GM13977 (cell line): ENCODE results near the gene ACOX2.

Experiments
- DNase-seq: peaks from one replicate; pipeline ENCODE4 v3.0.0; 2012; ENCODE audit warnings: low spot score
- CTCF ChIP-seq: IDR thresholded peaks from 2 replicates; pipeline ENCODE4 v1.5.1; 2012; ENCODE audit warnings: mild to moderate bottlenecking, control low read depth; ENCODE audit not compliant: insufficient read depth; ENCODE audit errors: extremely low read depth, missing control alignments
- in situ Hi-C: fragments of 300-500 bp; cut with MboI; formaldehyde crosslinking; loops from one replicate; pipeline ENCODE4 v1.12.0; 2022; ENCODE audit warnings: low sequenced_read_pairs, low pct_unique_long_range_greater_than_20kb, mixed read lengths, inconsistent platforms; ENCODE audit not compliant: unreplicated experiment

Gene ACOX2

DNA sequence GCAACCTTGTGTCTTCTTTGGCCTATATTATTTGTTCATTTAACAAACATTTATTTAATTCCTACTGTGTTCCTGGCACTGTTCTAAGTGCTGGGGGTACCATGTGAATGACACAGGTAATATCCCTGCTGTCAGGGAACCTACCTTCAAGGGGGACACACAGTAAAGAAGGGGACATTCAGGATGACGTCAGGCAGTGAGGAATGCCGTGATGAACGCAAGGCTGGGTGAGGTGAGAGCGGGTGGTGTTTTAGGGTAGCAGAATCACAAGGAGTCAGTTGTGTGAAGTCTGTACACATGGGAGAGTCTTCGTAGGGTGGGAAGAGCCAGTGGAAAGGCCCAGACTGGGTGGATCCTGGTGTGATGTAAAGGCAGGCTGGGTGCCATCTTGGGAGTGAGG lies 41.9 kb upstream of the ACOX2 start:
- no peak for TF ChIP-seq CTCF
- in situ Hi-C loops, result loop anchor here (10.0 kb wide), 1 partner anchor 46 kb away; no protein-coding TSS in a partner anchor
- no peak for DNase-seq

- no peak for TF ChIP-seq CTCF
- DNase-seq, result no peak
- in situ Hi-C loops, result loop anchor here (10.0 kb wide), 1 partner anchor 47 kb away; no protein-coding TSS in a partner anchor
Measured at GRCh38 chr3:58577269-58577821, 40.4 kb upstream of the ACOX2 start, which contains the start of gene FAM107A. TSS of gene FAM107A (minus strand) at chr3:58577391. CDS start at chr3:58569860, 7,531 bp downstream.

DNA sequence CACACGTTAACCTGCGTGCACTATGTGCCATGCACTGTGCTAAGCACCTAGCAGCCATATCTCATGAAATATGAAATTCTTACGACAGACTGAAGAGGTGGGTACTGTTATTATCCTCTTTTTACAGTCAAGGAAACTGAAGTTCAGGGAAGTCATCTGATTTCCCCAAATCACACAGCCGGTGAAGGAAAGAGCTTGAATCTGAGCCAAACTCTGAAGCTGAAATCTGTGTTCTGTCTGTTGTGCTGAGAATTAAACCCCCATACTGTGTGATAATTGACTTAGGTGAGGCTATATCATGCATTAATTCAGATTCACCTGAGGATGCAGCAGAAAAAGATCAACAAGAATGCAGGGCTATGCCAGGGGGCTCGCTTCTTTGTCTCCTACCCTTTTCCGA lies 39.7 kb upstream of the ACOX2 start:
- DNase-seq, result no peak
- in situ Hi-C loops, result loop anchor here (10.0 kb wide), 1 partner anchor 48 kb away; no protein-coding TSS in a partner anchor
- TF ChIP-seq CTCF, result no peak

GRCh38 chr3:58575971-58576652 lies 39.1 kb upstream of the ACOX2 start:
- no peak for TF ChIP-seq CTCF
- no peak for DNase-seq
- in situ Hi-C loops, result loop anchor here (10.0 kb wide), 1 partner anchor 49 kb away; no protein-coding TSS in a partner anchor

DNA sequence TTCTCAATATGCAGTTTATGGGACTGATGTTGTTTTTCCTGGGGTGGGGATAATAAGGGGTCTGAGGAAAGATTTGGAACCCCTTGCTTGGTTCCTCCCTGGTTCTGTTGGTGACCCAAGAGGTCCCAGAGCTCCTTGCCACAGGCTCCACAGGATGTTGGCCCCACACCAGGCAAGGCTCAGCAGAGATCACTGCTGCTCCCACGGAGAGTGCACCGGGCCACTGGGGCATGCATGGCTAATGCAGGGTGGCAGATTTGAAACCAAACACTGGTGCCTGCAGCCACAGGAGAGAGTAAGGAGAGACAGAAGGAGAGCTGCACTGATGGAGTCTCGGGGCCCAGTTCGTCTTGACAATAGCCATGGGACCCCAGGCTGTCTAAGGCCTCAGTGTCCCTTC lies 37.7 kb upstream of the ACOX2 start:
- in situ Hi-C loops, result loop anchor here (10.0 kb wide), 1 partner anchor 50 kb away; no protein-coding TSS in a partner anchor
- no peak for TF ChIP-seq CTCF
- no peak for DNase-seq

DNA sequence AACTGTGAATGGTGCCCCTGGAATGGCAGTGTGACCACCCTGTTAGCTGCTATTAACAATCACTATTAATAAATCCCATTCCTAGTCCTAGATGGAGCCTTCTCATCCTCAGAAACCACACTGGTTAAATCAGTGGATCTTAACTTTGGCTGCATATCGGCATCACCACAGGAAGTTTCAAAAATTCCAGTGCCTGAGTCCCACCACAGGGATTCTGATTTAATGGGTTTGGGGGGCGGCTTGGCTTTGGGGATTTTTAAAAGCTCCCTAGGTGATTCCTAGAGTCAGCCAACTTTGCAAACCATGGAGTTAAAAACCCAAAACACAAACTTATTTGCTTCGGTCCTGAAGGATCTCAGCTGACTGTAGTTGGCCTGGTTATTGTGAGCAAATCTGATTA lies 37.1 kb upstream of the ACOX2 start:
- in situ Hi-C loops, result loop anchor here (10.0 kb wide), 1 partner anchor 51 kb away; no protein-coding TSS in a partner anchor
- no peak for DNase-seq
- TF ChIP-seq CTCF, result no peak
